ENCODE measurements around the gene ATXN7L1.
"Not testable (repeated sequence)": the region's sequence is repeated elsewhere in the genome, so short reads cannot be mapped to it uniquely, and the experiment has no call there.

Gene ATXN7L1

DNA sequence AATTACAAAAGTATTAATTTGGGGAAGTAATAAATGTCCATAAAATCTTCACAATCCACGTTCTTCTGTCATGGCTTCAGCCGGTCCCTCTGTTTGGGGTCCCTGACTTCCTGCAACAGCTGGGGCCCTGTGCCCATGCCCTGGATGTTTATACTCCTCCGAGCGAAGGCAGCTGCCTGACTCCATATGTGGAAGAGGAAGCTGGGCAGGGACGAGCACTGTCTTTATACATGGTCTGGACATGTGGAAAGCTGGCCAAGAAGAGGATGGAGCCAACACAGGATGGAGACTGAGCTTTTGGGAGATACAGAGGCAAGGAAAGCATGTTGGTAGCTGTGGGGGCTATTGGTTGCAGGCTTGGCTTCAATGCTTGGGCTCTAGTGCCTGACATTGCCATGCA lies 178.6 kb downstream of the ATXN7L1 start:
- H3K4me3 ChIP-seq (ENCODE audit: low read depth, low read length), result no peak overlapping the region
- in situ Hi-C loops (cut with HindIII; ENCODE audit: low sequenced_read_pairs), result no loop called here
- DNase-seq (ENCODE audit: low read depth, low spot score), result no peak
- TF ChIP-seq, protein P1, sequence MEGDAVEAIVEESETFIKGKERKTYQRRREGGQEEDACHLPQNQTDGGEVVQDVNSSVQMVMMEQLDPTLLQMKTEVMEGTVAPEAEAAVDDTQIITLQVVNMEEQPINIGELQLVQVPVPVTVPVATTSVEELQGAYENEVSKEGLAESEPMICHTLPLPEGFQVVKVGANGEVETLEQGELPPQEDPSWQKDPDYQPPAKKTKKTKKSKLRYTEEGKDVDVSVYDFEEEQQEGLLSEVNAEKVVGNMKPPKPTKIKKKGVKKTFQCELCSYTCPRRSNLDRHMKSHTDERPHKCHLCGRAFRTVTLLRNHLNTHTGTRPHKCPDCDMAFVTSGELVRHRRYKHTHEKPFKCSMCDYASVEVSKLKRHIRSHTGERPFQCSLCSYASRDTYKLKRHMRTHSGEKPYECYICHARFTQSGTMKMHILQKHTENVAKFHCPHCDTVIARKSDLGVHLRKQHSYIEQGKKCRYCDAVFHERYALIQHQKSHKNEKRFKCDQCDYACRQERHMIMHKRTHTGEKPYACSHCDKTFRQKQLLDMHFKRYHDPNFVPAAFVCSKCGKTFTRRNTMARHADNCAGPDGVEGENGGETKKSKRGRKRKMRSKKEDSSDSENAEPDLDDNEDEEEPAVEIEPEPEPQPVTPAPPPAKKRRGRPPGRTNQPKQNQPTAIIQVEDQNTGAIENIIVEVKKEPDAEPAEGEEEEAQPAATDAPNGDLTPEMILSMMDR (IDR thresholded peaks at IDR 0.05; ENCODE audit: low read depth, low read length), result no peak

DNA sequence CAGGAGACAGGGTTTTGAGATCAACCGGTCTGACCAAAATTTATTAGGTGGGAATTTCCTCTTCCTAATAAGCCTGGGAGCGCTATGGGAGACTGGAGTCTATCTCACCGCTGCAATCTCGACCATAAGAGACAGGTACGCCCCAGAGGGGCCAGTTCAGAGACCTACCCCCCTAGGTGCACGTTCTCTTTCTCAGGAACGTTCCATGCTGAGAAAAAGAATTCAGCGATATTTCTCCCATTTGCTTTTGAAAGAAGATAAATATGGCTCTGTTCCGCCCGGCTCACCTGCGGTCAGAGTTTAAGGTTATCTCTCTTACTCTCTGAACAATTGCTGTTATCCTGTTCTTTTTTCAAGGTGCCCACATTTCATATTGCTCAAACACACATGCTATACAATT lies 179.2 kb downstream of the ATXN7L1 start:
- in situ Hi-C loops (cut with HindIII; ENCODE audit: low sequenced_read_pairs); H3K4me3 ChIP-seq (ENCODE audit: low read depth, low read length); DNase-seq (ENCODE audit: low read depth, low spot score): not testable (repeated sequence)

DNA sequence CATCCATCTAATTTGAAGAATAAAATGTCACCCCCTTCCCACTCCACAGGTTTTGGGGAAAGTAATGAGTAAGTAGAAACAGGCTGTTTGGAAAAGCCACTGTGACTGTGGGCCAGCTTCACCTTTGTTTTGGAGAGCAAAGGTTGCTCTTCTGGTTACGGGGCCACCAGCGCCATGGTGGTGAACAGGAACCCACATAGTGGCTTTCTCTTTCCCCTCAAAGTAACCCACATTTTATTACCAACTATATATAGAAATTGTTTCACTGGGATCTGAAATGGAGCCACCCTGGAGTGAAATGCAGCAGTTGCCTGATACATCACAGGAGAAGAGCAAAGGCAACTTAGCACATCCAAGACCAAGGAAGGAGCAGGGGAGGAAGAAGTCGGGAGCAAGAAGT lies 182.8 kb downstream of the ATXN7L1 start:
- TF ChIP-seq, protein P1 (IDR thresholded peaks at IDR 0.05; ENCODE audit: low read depth, low read length), result no peak
- H3K4me3 ChIP-seq (ENCODE audit: low read depth, low read length), result no peak overlapping the region
- no peak for DNase-seq (ENCODE audit: low read depth, low spot score)
- in situ Hi-C loops (cut with HindIII; ENCODE audit: low sequenced_read_pairs), result no loop called here

DNA sequence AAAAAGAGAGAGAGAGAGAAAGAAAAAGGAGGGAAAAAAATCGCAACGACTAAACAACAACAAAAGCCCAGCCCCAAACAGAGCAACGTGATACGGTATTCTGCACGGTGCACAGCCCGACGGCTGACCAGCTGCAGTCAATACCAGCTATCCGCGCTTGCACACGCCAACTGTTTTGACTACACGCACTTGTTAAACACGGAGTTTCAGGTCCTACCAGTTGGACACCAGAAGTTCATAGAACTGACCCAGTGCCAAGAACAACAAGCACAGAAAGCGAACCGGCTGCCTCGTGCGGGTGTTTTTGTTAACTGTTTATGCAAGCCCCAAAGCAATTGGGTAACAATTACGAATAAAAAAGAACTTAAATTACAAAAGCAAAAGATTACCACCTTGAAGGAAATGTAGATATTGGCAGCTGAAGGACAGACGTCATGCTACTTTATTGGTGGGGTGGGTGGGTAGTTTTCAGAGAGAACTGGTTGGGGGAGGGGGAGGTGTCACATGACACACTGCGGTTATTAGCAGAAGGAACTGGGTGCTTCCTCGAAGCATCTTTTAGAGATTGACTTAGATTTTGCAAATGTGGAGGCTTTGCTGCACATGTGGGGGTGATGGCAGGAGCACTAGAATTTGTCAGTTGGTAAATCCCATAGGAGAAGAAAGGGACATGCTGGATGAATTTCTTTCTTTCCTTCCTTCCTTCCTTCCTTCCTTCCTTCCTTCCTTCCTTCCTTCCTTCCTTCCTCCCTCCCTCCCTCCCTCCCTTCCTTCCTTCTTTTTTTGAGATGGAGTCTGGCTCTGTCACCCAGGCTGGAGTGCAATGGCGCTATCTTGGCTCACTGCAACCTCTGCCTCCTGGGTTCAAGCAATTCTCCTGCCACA lies 184.5 kb downstream of the ATXN7L1 start:
- in situ Hi-C loops (cut with HindIII; ENCODE audit: low sequenced_read_pairs), result no loop called here
- TF ChIP-seq, protein P1 (IDR thresholded peaks at IDR 0.05; ENCODE audit: low read depth, low read length), result no peak
- H3K4me3 ChIP-seq (ENCODE audit: low read depth, low read length), result peak overlapping the region; percentile 48
- DNase-seq (ENCODE audit: low read depth, low spot score), result peak; percentile 80

DNA sequence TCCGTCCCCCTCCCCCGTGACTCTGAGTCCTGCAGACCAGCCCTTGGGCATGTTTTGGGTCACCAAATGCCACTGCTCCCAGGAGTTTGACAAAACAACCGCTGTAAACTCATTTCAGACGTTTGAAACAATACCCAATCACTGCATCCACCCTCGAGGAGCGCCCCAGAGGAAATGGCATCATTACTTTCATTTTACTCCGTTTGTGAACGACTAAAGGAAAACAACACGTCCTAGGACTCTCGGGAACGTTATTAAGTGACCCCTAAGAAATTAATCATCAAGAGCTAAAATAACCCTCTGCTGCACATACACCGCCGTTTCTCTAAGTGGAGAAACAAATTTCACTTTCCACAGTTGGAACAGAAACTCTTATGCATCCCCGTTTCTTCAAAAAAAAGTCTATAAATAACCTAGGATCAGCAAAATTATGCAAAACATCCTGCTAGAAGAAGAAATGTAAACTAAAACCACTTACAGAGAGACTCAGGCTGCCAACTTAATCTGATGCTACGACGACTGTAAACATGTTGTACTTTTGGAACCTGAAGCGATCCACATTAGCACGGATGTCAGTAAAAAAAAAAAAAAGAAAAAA lies 185.2 kb downstream of the ATXN7L1 start:
- peak overlapping the region; percentile 48 for H3K4me3 ChIP-seq (ENCODE audit: low read depth, low read length)
- TF ChIP-seq, protein P1 (IDR thresholded peaks at IDR 0.05; ENCODE audit: low read depth, low read length), result no peak
- peak; percentile 30 for DNase-seq (ENCODE audit: low read depth, low spot score)
- in situ Hi-C loops (cut with HindIII; ENCODE audit: low sequenced_read_pairs), result no loop called here

DNA sequence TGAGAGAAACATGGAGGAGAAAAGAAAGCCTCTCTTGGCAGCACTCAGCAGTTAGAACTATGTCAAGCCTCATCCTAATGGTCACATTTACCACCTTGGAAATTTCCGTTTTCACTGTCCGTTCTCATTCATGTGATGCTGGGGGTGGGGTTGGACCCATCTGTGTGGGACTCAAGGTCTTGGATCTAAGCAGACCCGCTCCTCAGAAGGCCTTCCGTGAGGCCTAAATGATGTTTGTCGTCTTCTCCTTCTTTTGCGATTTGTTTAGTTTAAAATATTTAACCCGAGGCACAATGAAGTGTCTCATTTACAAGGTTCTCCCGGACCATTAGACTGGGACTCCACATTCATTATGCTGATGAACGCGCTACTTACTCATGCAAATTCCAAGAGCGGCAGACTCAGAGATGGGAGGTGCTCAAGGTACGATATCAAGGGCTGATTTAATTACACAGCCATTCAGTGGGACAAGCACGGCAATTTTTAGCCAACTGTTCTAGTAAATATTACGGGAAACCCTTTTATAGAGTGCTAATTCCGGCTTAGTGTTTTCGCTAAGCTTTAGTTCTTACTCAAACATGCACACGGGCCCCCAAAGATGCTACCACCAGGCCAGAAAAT lies 186.0 kb downstream of the ATXN7L1 start:
- DNase-seq (ENCODE audit: low read depth, low spot score), result no peak
- H3K4me3 ChIP-seq (ENCODE audit: low read depth, low read length), result no peak overlapping the region
- in situ Hi-C loops (cut with HindIII; ENCODE audit: low sequenced_read_pairs), result no loop called here
- TF ChIP-seq, protein P1 (IDR thresholded peaks at IDR 0.05; ENCODE audit: low read depth, low read length), result no peak

Data from astrocyte of the spinal cord (primary cell).